WTC11 (cell line): ENCODE data around the gene CSNK1G1. TPM values are rescaled to one million over a fixed set of nuclear protein-coding genes. Genes with fewer than 3 reads are reported as not detected.

Source experiments
- ATAC-seq: fragments of 200-7000 bp; cut with Tn5 transposase; 2 replicates; pipeline ENCODE4 v1.10.0; 2021; ENCODE audit warnings: mild to moderate bottlenecking, moderate library complexity
- CTCF ChIA-PET: fragments of 300-600 bp; sonication (Branson Sonifier 250); formaldehyde crosslinking; loops from one replicate; lab custom pipeline; 2021; ENCODE audit warnings: antibody characterized with exemption; lab: Charles Lee
- POLR2A ChIA-PET: fragments of 350-600 bp; sonication (Branson Sonifier 250); formaldehyde crosslinking; loops from one replicate; lab custom pipeline; 2021; ENCODE audit warnings: antibody characterized with exemption; lab: Charles Lee
- DNase-seq: peaks from one replicate; pipeline ENCODE4 v3.0.0; 2021; ENCODE audit warnings: low spot score
- H3K27ac Mint-ChIP-seq: 2 replicates; pipeline ENCODE4 v1.8.0; 2021; ENCODE audit warnings: mixed read lengths
- H3K27me3 Mint-ChIP-seq: 2 replicates; pipeline ENCODE4 v1.8.0; 2021; ENCODE audit warnings: low read depth, mild to moderate bottlenecking, moderate library complexity, mixed read lengths
- H3K36me3 Mint-ChIP-seq: 2 replicates; pipeline ENCODE4 v1.8.0; 2021; ENCODE audit warnings: mixed read lengths
- H3K4me1 Mint-ChIP-seq: 2 replicates; pipeline ENCODE4 v1.8.0; 2022; ENCODE audit warnings: mixed read lengths
- H3K4me3 Mint-ChIP-seq: 2 replicates; pipeline ENCODE4 v1.8.0; 2021; ENCODE audit warnings: mild to moderate bottlenecking, moderate library complexity, mixed read lengths
- H3K9me3 Mint-ChIP-seq: 2 replicates; pipeline ENCODE4 v1.8.0; 2021; ENCODE audit warnings: mixed read lengths
- ATF1 ChIP-seq: sonication (generic); formaldehyde crosslinking; IDR thresholded peaks from 2 replicates; pipeline ENCODE4 v1.8.1; 2023; ENCODE audit warnings: mild to moderate bottlenecking, moderate library complexity, missing genetic modification reagents
- ERG ChIP-seq: fragments of 250-450 bp; sonication (Bioruptor Pico); IDR thresholded peaks from 2 replicates; pipeline ENCODE4 v1.8.0; 2021; ENCODE audit warnings: mild to moderate bottlenecking
- ESRRA ChIP-seq: sonication (generic); formaldehyde crosslinking; IDR thresholded peaks from 2 replicates; pipeline ENCODE4 v1.8.1; 2022; ENCODE audit warnings: mild to moderate bottlenecking, missing genetic modification reagents, borderline replicate concordance
- HMGA2 ChIP-seq: fragments of 250-450 bp; sonication (Bioruptor Pico); IDR thresholded peaks from 2 replicates; pipeline ENCODE4 v1.4.0; 2021; ENCODE audit warnings: mild to moderate bottlenecking, moderate library complexity
- IRF2 ChIP-seq: sonication (generic); formaldehyde crosslinking; IDR thresholded peaks from 2 replicates; pipeline ENCODE4 v1.8.0; 2022; ENCODE audit warnings: low read depth, missing genetic modification reagents, borderline replicate concordance
- NFATC4 ChIP-seq: fragments of 250-450 bp; sonication (Bioruptor Pico); IDR thresholded peaks from 2 replicates; pipeline ENCODE4 v1.9.0; 2021; ENCODE audit warnings: mild to moderate bottlenecking
- PREB ChIP-seq: sonication (generic); formaldehyde crosslinking; IDR thresholded peaks from 2 replicates; pipeline ENCODE4 v1.8.1; 2022; ENCODE audit warnings: mild to moderate bottlenecking, missing genetic modification reagents, moderate library complexity, borderline replicate concordance
- ZNF121 ChIP-seq: sonication (generic); formaldehyde crosslinking; IDR thresholded peaks from 2 replicates; pipeline ENCODE4 v1.8.0; 2023; ENCODE audit warnings: missing genetic modification reagents
- ZNF138 ChIP-seq: sonication (generic); formaldehyde crosslinking; conservative IDR thresholded peaks from 2 replicates; pipeline ENCODE4 v1.8.1; 2022; ENCODE audit warnings: mild to moderate bottlenecking, moderate library complexity, missing genetic modification reagents
- ZNF219 ChIP-seq: sonication (generic); formaldehyde crosslinking; IDR thresholded peaks from 2 replicates; pipeline ENCODE4 v1.8.0; 2023; ENCODE audit warnings: missing genetic modification reagents, mild to moderate bottlenecking, borderline replicate concordance
- ZNF281 ChIP-seq: sonication (generic); formaldehyde crosslinking; IDR thresholded peaks from 2 replicates; pipeline ENCODE4 v1.8.0; 2023; ENCODE audit warnings: mild to moderate bottlenecking, missing genetic modification reagents
- ZNF512 ChIP-seq: sonication (generic); formaldehyde crosslinking; IDR thresholded peaks from 2 replicates; pipeline ENCODE4 v1.8.1; 2022; ENCODE audit warnings: missing genetic modification reagents, borderline replicate concordance
- ZSCAN18 ChIP-seq: fragments of 250-450 bp; sonication (Bioruptor Pico); IDR thresholded peaks from 2 replicates; pipeline ENCODE4 v2.1.2; 2022; ENCODE audit warnings: mild to moderate bottlenecking, moderate library complexity
- total RNA-seq: library from RNA; stranded (reverse); gene quantifications from 3 replicates; pipeline ENCODE4 v1.2.3, GENCODE V29; 2021
- TF ChIP-seq, protein P1 (sequence below): sonication (generic); formaldehyde crosslinking; IDR thresholded peaks from 2 replicates; pipeline ENCODE4 v1.8.1; 2022; ENCODE audit warnings: mild to moderate bottlenecking, moderate library complexity, missing genetic modification reagents
- TF ChIP-seq, protein P2 (sequence below): sonication (generic); formaldehyde crosslinking; IDR thresholded peaks from 2 replicates; pipeline ENCODE4 v1.8.0; 2022; ENCODE audit warnings: mild to moderate bottlenecking, missing genetic modification reagents
- TF ChIP-seq, protein P3 (sequence below): fragments of 250-450 bp; sonication (Bioruptor Pico); IDR thresholded peaks from 2 replicates; pipeline ENCODE4 v1.9.0; 2021; ENCODE audit warnings: mild to moderate bottlenecking
- TF ChIP-seq, protein P4 (sequence below): sonication (generic); formaldehyde crosslinking; IDR thresholded peaks from 2 replicates; pipeline ENCODE4 v1.8.1; 2023; ENCODE audit warnings: mild to moderate bottlenecking, missing genetic modification reagents, moderate library complexity
- TF ChIP-seq, protein P5 (sequence below): sonication (generic); formaldehyde crosslinking; IDR thresholded peaks from 2 replicates; pipeline ENCODE4 v1.8.1; 2023; ENCODE audit warnings: mild to moderate bottlenecking, missing genetic modification reagents, borderline replicate concordance

The CSNK1G1 gene
- total RNA-seq, 1 experiment from 2014 or later, result 19.3 TPM

DNA sequence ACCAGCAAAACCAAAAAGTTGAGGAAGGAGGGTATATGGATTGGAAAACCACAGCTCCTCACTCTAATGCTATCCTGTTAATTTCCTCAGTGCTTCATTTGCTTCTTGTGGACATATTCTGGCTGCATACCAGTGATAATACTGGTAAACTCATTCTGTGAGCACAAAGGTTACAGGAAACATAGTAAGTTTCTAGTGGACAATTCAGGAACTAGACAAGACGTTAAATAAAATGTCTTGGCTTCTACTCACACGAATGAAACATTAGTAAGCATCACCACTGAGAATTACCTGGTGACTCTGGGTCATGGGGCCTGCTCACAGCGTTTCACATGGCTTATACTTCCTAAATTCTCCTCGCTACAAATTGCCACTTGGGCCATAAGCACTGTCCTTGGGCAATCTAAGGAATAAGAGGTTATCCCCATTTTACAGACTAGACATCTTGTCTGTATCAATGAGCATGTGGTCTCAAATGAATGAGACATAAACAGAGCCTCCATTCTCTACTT is 173.1 kb downstream of the CSNK1G1 start:
- Mint-ChIP-seq H3K9me3 (no peaks in the 10 kb centered on the region), H3K27ac (no peak overlapping the region), H3K4me3 (no peak overlapping the region), H3K27me3 (no peaks in the 10 kb centered on the region), H3K4me1 (no peaks in the 10 kb centered on the region), H3K36me3 (peaks cover 2% of the 10 kb centered on the region; the same call in 1 of the 2 replicates)
- no peak for TF ChIP-seq ZNF121 (CRISPR knock-in tag)
- TF ChIP-seq, protein P1, sequence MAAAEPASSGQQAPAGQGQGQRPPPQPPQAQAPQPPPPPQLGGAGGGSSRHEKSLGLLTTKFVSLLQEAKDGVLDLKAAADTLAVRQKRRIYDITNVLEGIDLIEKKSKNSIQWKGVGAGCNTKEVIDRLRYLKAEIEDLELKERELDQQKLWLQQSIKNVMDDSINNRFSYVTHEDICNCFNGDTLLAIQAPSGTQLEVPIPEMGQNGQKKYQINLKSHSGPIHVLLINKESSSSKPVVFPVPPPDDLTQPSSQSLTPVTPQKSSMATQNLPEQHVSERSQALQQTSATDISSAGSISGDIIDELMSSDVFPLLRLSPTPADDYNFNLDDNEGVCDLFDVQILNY (CRISPR knock-in tag), result no peak
- TF ChIP-seq NFATC4 (CRISPR knock-in tag), result no peak
- TF ChIP-seq ERG (CRISPR knock-in tag), result no peak
- TF ChIP-seq IRF2, result no peak
- TF ChIP-seq ZNF219 (CRISPR knock-in tag), result no peak
- TF ChIP-seq, protein P2, sequence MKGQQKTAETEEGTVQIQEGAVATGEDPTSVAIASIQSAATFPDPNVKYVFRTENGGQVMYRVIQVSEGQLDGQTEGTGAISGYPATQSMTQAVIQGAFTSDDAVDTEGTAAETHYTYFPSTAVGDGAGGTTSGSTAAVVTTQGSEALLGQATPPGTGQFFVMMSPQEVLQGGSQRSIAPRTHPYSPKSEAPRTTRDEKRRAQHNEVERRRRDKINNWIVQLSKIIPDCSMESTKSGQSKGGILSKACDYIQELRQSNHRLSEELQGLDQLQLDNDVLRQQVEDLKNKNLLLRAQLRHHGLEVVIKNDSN (CRISPR knock-in tag), result no peak
- TF ChIP-seq, protein P3, sequence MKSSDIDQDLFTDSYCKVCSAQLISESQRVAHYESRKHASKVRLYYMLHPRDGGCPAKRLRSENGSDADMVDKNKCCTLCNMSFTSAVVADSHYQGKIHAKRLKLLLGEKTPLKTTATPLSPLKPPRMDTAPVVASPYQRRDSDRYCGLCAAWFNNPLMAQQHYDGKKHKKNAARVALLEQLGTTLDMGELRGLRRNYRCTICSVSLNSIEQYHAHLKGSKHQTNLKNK (CRISPR knock-in tag), result no peak
- no peak for TF ChIP-seq PREB (CRISPR knock-in tag)
- TF ChIP-seq ZNF281 (CRISPR knock-in tag), result no peak
- TF ChIP-seq ZNF512 (CRISPR knock-in tag), result no peak
- TF ChIP-seq, protein P4, sequence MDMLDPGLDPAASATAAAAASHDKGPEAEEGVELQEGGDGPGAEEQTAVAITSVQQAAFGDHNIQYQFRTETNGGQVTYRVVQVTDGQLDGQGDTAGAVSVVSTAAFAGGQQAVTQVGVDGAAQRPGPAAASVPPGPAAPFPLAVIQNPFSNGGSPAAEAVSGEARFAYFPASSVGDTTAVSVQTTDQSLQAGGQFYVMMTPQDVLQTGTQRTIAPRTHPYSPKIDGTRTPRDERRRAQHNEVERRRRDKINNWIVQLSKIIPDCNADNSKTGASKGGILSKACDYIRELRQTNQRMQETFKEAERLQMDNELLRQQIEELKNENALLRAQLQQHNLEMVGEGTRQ (CRISPR knock-in tag), result no peak
- TF ChIP-seq HMGA2 (CRISPR knock-in tag), result no peak
- no peak for TF ChIP-seq ESRRA
- TF ChIP-seq, protein P5, sequence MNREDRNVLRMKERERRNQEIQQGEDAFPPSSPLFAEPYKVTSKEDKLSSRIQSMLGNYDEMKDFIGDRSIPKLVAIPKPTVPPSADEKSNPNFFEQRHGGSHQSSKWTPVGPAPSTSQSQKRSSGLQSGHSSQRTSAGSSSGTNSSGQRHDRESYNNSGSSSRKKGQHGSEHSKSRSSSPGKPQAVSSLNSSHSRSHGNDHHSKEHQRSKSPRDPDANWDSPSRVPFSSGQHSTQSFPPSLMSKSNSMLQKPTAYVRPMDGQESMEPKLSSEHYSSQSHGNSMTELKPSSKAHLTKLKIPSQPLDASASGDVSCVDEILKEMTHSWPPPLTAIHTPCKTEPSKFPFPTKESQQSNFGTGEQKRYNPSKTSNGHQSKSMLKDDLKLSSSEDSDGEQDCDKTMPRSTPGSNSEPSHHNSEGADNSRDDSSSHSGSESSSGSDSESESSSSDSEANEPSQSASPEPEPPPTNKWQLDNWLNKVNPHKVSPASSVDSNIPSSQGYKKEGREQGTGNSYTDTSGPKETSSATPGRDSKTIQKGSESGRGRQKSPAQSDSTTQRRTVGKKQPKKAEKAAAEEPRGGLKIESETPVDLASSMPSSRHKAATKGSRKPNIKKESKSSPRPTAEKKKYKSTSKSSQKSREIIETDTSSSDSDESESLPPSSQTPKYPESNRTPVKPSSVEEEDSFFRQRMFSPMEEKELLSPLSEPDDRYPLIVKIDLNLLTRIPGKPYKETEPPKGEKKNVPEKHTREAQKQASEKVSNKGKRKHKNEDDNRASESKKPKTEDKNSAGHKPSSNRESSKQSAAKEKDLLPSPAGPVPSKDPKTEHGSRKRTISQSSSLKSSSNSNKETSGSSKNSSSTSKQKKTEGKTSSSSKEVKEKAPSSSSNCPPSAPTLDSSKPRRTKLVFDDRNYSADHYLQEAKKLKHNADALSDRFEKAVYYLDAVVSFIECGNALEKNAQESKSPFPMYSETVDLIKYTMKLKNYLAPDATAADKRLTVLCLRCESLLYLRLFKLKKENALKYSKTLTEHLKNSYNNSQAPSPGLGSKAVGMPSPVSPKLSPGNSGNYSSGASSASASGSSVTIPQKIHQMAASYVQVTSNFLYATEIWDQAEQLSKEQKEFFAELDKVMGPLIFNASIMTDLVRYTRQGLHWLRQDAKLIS (CRISPR knock-in tag), result no peak
- TF ChIP-seq ATF1 (CRISPR knock-in tag), result no peak
- TF ChIP-seq ZSCAN18 (CRISPR knock-in tag), result no peak
- TF ChIP-seq ZNF138, result no peak
- ChIA-PET CTCF (no interaction called here), POLR2A (no interaction called here)
- ATAC-seq (no peak), DNase-seq (no peak)
